Measurements from ENCODE around the gene POLR2E.

DNA sequence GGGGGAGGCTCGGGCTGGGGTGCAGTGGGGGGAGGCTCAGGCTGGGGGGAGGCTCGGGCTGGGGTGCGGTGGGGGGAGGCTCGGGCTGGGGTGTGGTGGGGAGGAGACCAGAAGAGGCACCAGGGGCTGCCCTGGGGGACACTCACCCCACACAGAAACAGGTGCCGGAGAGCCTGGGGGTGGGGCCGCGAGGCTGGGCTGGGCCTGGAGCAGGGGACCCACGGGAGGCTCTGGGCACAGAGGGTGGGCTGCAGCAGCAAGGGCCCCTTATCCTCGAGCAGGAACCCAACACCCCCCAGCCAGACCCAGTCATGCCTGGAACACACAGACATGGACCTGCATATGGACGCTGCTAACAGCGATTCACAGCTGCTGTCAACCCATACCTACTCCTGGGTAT, 42.9 kb upstream of the POLR2E start:
- TF ChIP-seq, protein P1, sequence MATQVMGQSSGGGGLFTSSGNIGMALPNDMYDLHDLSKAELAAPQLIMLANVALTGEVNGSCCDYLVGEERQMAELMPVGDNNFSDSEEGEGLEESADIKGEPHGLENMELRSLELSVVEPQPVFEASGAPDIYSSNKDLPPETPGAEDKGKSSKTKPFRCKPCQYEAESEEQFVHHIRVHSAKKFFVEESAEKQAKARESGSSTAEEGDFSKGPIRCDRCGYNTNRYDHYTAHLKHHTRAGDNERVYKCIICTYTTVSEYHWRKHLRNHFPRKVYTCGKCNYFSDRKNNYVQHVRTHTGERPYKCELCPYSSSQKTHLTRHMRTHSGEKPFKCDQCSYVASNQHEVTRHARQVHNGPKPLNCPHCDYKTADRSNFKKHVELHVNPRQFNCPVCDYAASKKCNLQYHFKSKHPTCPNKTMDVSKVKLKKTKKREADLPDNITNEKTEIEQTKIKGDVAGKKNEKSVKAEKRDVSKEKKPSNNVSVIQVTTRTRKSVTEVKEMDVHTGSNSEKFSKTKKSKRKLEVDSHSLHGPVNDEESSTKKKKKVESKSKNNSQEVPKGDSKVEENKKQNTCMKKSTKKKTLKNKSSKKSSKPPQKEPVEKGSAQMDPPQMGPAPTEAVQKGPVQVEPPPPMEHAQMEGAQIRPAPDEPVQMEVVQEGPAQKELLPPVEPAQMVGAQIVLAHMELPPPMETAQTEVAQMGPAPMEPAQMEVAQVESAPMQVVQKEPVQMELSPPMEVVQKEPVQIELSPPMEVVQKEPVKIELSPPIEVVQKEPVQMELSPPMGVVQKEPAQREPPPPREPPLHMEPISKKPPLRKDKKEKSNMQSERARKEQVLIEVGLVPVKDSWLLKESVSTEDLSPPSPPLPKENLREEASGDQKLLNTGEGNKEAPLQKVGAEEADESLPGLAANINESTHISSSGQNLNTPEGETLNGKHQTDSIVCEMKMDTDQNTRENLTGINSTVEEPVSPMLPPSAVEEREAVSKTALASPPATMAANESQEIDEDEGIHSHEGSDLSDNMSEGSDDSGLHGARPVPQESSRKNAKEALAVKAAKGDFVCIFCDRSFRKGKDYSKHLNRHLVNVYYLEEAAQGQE (IDR thresholded peaks at IDR 0.05; ENCODE audit: insufficient read depth in 1 of 2, low read depth in 2 of 2, low read length in 2 of 2): no peak
- TF ChIP-seq POLR2AphosphoS5 (IDR thresholded peaks at IDR 0.05; ENCODE audit: low read depth, low read length) (no peak), TAF1 (IDR thresholded peaks at IDR 0.05; ENCODE audit: borderline replicate concordance, insufficient read depth, low read length) (no peak), SIN3A (IDR thresholded peaks at IDR 0.05; ENCODE audit: borderline replicate concordance, insufficient read depth, low read length) (no peak)
